ENCODE measurements around the gene RGS7. TPM values are rescaled to one million over a fixed set of nuclear protein-coding genes. Genes with fewer than 3 reads are reported as not detected.
"Not testable (repeated sequence)": the region's sequence is repeated elsewhere in the genome, so short reads cannot be mapped to it uniquely, and the experiment has no call there.

RGS7 gene
- polyA plus RNA-seq, 1 donor from 2014 or later, result 24.2 TPM

DNA sequence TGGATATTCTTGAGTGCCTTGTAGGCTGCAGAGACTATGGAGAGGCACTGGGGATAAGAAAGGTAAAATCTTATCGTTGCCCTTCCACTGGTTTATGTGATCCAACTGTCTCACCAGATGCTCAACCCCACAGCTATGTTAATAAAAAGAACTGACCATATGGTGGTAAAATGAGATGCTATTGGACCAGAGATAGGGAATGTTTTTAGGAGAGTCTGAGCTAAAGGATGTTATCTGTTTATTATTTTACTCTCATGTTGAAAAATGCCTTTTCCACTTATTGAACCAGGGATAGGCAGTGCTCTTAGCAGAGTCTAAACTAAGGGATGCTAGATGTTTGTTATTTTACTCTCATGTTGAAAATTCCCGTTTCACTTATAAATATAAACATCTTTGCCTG lies 572.2 kb downstream of the RGS7 start:
- no peak overlapping the region for H3K9ac ChIP-seq (ENCODE audit: low read length)
- no peaks in the 10 kb centered on the region for H3F3A ChIP-seq (ENCODE audit: insufficient read depth, low read length, poor library complexity, severe bottlenecking)
- H3K27me3 ChIP-seq (ENCODE audit: insufficient read depth, low read depth, low read length), result no peaks in the 10 kb centered on the region
- no peak overlapping the region for H3K27ac ChIP-seq (ENCODE audit: low read length)
- H3K4me2 ChIP-seq (ENCODE audit: low read length), result no peak overlapping the region
- H2AFZ ChIP-seq (ENCODE audit: low read depth, low read length), result no peak overlapping the region
- no peaks in the 10 kb centered on the region for H3K36me3 ChIP-seq (ENCODE audit: insufficient read depth, low read length)
- no peak for TF ChIP-seq SMC3 (conservative IDR thresholded peaks at IDR 0.05; ENCODE audit: poor library complexity)
- TF ChIP-seq, protein P1, sequence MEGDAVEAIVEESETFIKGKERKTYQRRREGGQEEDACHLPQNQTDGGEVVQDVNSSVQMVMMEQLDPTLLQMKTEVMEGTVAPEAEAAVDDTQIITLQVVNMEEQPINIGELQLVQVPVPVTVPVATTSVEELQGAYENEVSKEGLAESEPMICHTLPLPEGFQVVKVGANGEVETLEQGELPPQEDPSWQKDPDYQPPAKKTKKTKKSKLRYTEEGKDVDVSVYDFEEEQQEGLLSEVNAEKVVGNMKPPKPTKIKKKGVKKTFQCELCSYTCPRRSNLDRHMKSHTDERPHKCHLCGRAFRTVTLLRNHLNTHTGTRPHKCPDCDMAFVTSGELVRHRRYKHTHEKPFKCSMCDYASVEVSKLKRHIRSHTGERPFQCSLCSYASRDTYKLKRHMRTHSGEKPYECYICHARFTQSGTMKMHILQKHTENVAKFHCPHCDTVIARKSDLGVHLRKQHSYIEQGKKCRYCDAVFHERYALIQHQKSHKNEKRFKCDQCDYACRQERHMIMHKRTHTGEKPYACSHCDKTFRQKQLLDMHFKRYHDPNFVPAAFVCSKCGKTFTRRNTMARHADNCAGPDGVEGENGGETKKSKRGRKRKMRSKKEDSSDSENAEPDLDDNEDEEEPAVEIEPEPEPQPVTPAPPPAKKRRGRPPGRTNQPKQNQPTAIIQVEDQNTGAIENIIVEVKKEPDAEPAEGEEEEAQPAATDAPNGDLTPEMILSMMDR (IDR thresholded peaks at IDR 0.05; ENCODE audit: poor library complexity, severe bottlenecking), result no peak
- no peaks in the 10 kb centered on the region for H3K9me3 ChIP-seq (ENCODE audit: low read length)
- H3K4me3 ChIP-seq (ENCODE audit: low read length), result no peak overlapping the region
- no peaks in the 10 kb centered on the region for H3K79me2 ChIP-seq (replicated peaks; ENCODE audit: insufficient read depth, low read length)
- H4K20me1 ChIP-seq (ENCODE audit: insufficient read depth), result no peaks in the 10 kb centered on the region
- H3K9me2 ChIP-seq (ENCODE audit: insufficient read depth, low read length), result no peaks in the 10 kb centered on the region

DNA sequence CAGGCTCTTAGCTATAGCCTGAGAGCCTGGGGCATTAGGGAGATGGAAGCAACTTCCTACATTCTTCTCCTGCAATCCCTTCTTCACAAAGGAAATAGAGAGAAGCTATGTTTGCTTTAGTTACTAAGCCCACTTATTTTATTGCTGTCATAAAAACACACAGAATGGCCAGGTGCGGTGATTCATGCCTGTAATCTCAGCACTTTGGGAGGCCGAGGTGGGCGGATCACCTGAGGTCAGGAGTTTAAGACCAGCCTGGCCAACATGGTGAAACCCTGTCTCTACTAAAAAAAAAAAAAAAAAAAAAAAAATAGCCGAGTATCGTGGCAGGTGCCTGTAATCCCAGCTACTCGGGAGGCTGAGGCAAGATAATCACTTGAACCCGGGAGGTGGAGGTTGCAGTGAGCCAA lies 573.3 kb downstream of the RGS7 start:
- H3K27ac ChIP-seq (ENCODE audit: low read length); H3K4me2 ChIP-seq (ENCODE audit: low read length); H3K9me2 ChIP-seq (ENCODE audit: insufficient read depth, low read length); H2AFZ ChIP-seq (ENCODE audit: low read depth, low read length); H4K20me1 ChIP-seq (ENCODE audit: insufficient read depth); H3K36me3 ChIP-seq (ENCODE audit: insufficient read depth, low read length); H3F3A ChIP-seq (ENCODE audit: insufficient read depth, low read length, poor library complexity, severe bottlenecking); H3K9ac ChIP-seq (ENCODE audit: low read length); H3K27me3 ChIP-seq (ENCODE audit: insufficient read depth, low read depth, low read length); H3K9me3 ChIP-seq (ENCODE audit: low read length); H3K79me2 ChIP-seq (replicated peaks; ENCODE audit: insufficient read depth, low read length); H3K4me3 ChIP-seq (ENCODE audit: low read length): not testable (repeated sequence)

DNA sequence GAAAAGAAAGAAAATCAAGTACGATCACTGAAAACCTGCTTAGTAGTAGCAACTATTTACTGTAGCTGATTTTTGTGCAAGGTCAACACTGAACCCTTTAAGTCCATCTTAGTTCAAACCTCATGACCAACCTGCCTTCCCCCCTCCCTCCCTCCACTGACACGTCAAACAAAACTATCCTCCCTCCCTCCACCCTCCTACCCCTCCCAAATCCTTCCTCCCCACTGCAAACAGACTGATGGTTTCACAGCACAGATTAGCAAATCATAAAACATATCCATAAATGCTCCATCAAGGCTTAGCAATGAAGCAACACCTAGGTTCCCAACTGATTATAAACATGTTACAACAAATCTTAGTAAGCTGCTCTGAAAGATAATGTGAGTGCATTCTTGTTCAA lies 580.8 kb downstream of the RGS7 start:
- Histone ChIP-seq H3K79me2 (replicated peaks; ENCODE audit: insufficient read depth, low read length) (no peaks in the 10 kb centered on the region), H3K27me3 (ENCODE audit: insufficient read depth, low read depth, low read length) (no peaks in the 10 kb centered on the region), H3K9me3 (ENCODE audit: low read length) (no peaks in the 10 kb centered on the region), H3K36me3 (ENCODE audit: insufficient read depth, low read length) (no peaks in the 10 kb centered on the region), H2AFZ (ENCODE audit: low read depth, low read length) (no peak overlapping the region), H4K20me1 (ENCODE audit: insufficient read depth) (no peaks in the 10 kb centered on the region), H3K4me3 (ENCODE audit: low read length) (no peak overlapping the region), H3F3A (ENCODE audit: insufficient read depth, low read length, poor library complexity, severe bottlenecking) (no peaks in the 10 kb centered on the region), H3K9me2 (ENCODE audit: insufficient read depth, low read length) (no peaks in the 10 kb centered on the region), H3K27ac (ENCODE audit: low read length) (no peak overlapping the region), H3K4me2 (ENCODE audit: low read length) (no peak overlapping the region), H3K9ac (ENCODE audit: low read length) (no peak overlapping the region)
- no peak for TF ChIP-seq MXI1 (conservative IDR thresholded peaks at IDR 0.05; ENCODE audit: poor library complexity, severe bottlenecking)
- TF ChIP-seq, protein P2, sequence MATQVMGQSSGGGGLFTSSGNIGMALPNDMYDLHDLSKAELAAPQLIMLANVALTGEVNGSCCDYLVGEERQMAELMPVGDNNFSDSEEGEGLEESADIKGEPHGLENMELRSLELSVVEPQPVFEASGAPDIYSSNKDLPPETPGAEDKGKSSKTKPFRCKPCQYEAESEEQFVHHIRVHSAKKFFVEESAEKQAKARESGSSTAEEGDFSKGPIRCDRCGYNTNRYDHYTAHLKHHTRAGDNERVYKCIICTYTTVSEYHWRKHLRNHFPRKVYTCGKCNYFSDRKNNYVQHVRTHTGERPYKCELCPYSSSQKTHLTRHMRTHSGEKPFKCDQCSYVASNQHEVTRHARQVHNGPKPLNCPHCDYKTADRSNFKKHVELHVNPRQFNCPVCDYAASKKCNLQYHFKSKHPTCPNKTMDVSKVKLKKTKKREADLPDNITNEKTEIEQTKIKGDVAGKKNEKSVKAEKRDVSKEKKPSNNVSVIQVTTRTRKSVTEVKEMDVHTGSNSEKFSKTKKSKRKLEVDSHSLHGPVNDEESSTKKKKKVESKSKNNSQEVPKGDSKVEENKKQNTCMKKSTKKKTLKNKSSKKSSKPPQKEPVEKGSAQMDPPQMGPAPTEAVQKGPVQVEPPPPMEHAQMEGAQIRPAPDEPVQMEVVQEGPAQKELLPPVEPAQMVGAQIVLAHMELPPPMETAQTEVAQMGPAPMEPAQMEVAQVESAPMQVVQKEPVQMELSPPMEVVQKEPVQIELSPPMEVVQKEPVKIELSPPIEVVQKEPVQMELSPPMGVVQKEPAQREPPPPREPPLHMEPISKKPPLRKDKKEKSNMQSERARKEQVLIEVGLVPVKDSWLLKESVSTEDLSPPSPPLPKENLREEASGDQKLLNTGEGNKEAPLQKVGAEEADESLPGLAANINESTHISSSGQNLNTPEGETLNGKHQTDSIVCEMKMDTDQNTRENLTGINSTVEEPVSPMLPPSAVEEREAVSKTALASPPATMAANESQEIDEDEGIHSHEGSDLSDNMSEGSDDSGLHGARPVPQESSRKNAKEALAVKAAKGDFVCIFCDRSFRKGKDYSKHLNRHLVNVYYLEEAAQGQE (IDR thresholded peaks at IDR 0.05; ENCODE audit: borderline replicate concordance), result no peak
- TF ChIP-seq TAF1 (IDR thresholded peaks at IDR 0.05; ENCODE audit: low read depth), result no peak
- TF ChIP-seq RAD21 (conservative IDR thresholded peaks at IDR 0.05), result no peak
- no peak for TF ChIP-seq EP300 (conservative IDR thresholded peaks at IDR 0.05; ENCODE audit: poor library complexity, severe bottlenecking)
- TF ChIP-seq EZH2 (IDR thresholded peaks at IDR 0.05; ENCODE audit: borderline replicate concordance, insufficient read depth, low read length, poor library complexity, severe bottlenecking), result no peak
- TF ChIP-seq, protein P1 (IDR thresholded peaks at IDR 0.05; ENCODE audit: poor library complexity, severe bottlenecking), result no peak
- TF ChIP-seq POLR2AphosphoS5 (IDR thresholded peaks at IDR 0.05), result no peak
- no peak for TF ChIP-seq SMC3 (conservative IDR thresholded peaks at IDR 0.05; ENCODE audit: poor library complexity)
